MM.1S (cell line): ENCODE data around the gene SV2B.

ENCODE experiments used
- DNase-seq: peaks from one replicate; pipeline ENCODE4 v3.0.0-alpha.2; 2015
- H2AFZ ChIP-seq: fragments of 300-600 bp; sonication (generic); 2 replicates; pipeline ENCODE4 v1.6.0; 2016; ENCODE audit warnings: antibody characterized with exemption, low read length
- H3F3A ChIP-seq: fragments of 300-600 bp; sonication (generic); 2 replicates; pipeline ENCODE4 v1.6.1; 2016; ENCODE audit warnings: mild to moderate bottlenecking, antibody characterized with exemption, low read length, moderate library complexity, mixed read lengths; ENCODE audit not compliant: insufficient read depth
- H3K27ac ChIP-seq: fragments of 300-600 bp; sonication (generic); 2 replicates; pipeline ENCODE4 v1.5.1; 2016; ENCODE audit warnings: mild to moderate bottlenecking, low read length
- H3K27me3 ChIP-seq: fragments of 300-600 bp; sonication (generic); replicated peaks from 2 replicates; pipeline ENCODE4 v1.6.0; 2016; ENCODE audit warnings: low read length; ENCODE audit not compliant: insufficient read depth
- H3K36me3 ChIP-seq: fragments of 300-600 bp; sonication (generic); replicated peaks from 2 replicates; pipeline ENCODE4 v1.6.1; 2016; ENCODE audit warnings: mild to moderate bottlenecking, low read length, mixed read lengths; ENCODE audit not compliant: insufficient read depth
- H3K4me1 ChIP-seq: fragments of 300-600 bp; sonication (generic); 2 replicates; pipeline ENCODE4 v1.6.1; 2016; ENCODE audit warnings: low read length, mixed read lengths
- H3K4me2 ChIP-seq: fragments of 300-600 bp; sonication (generic); 2 replicates; pipeline ENCODE4 v1.6.0; 2016; ENCODE audit warnings: low read depth, low read length
- H3K4me3 ChIP-seq: fragments of 300-600 bp; sonication (generic); 2 replicates; pipeline ENCODE4 v1.5.1; 2016; ENCODE audit warnings: low read length, mixed read lengths
- H3K79me2 ChIP-seq: fragments of 300-600 bp; sonication (generic); 2 replicates; pipeline ENCODE4 v1.6.1; 2016; ENCODE audit warnings: mixed run types, low read length, mixed read lengths
- H3K9ac ChIP-seq: fragments of 300-600 bp; sonication (generic); 2 replicates; pipeline ENCODE4 v1.6.1; 2016; ENCODE audit warnings: low read length, mixed read lengths
- H3K9me2 ChIP-seq: fragments of 300-600 bp; sonication (generic); replicated peaks from 2 replicates; pipeline ENCODE4 v1.6.1; 2016; ENCODE audit warnings: mild to moderate bottlenecking, low read length, mixed read lengths; ENCODE audit not compliant: insufficient read depth
- H3K9me3 ChIP-seq: fragments of 300-600 bp; sonication (generic); replicated peaks from 2 replicates; pipeline ENCODE4 v1.6.1; 2016; ENCODE audit warnings: mild to moderate bottlenecking, low read length, mixed read lengths; ENCODE audit not compliant: insufficient read depth
- H4K20me1 ChIP-seq: fragments of 300-600 bp; sonication (generic); 2 replicates; pipeline ENCODE4 v1.6.1; 2016; ENCODE audit warnings: mild to moderate bottlenecking, low read length, moderate library complexity, mixed read lengths; ENCODE audit not compliant: insufficient read depth
- EZH2 ChIP-seq: fragments of 300-600 bp; sonication (generic); optimal IDR thresholded peaks from 2 replicates; pipeline ENCODE3; 2017; ENCODE audit warnings: low read depth, mild to moderate bottlenecking, antibody characterized with exemption, low read length, mixed read lengths
- EZH2phosphoT487 ChIP-seq: fragments of 300-600 bp; sonication (generic); IDR thresholded peaks from 2 replicates; pipeline ENCODE4 v1.6.1; 2018; ENCODE audit warnings: antibody characterized with exemption, low read length
- TF ChIP-seq, protein P1 (sequence below): fragments of 300-600 bp; sonication (generic); IDR thresholded peaks from 2 replicates; pipeline ENCODE4 v1.5.1; 2016; ENCODE audit warnings: antibody characterized with exemption, low read length, mixed read lengths

Gene SV2B

DNA sequence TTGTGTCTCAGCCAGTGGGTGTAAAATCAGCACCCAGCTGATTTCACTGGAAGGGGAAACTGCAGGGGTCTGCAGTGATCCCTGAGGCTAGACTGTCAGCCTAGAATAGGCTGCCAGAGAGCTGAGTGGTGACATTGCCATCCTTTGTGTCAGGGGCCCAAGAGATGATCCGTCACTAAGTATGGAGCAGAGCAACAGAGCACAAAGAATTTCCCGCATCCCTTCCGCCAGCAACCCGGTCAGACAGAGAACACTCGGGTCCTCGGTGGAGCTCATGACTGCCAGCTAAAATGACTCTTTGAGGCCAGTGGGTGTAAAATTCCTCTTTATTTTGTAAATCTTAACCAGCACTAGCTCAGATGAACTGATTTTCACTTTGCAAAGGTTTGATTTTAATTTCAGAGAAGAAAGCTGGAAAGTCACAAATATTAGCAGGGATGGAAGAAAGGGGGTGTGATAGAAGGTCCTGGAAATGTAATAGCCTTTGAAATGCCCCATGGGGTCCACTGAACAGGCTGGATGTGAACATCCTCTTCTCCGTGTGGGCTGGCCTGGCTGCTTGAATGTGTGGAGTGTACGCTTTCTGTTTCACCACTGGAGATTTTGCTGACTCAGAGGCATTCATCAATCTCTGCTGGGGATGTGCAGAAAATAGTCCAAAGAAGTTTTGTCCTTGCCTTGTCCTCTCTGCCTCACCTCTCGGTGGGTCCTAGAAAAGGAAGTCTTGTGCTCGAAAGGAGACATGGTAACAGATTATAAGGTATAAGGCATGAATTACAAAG is 138.8 kb downstream of the SV2B start:
- Histone ChIP-seq H3K4me3 (no peak overlapping the region), H3K79me2 (no peaks in the 10 kb centered on the region), H3K4me1 (0 out of 2 replicates have a peak, but pooled peaks cover 2% of the 10 kb centered on the region), H3K36me3 (no peaks in the 10 kb centered on the region), H3K27me3 (no peaks in the 10 kb centered on the region), H3K27ac (no peak overlapping the region), H4K20me1 (no peaks in the 10 kb centered on the region), H2AFZ (peak overlapping the region; percentile 35; the same call in 1 of the 2 replicates), H3K4me2 (peak overlapping the region; percentile 1; the same call in 1 of the 2 replicates), H3F3A (no peaks in the 10 kb centered on the region), H3K9me2 (no peaks in the 10 kb centered on the region), H3K9ac (no peak overlapping the region), H3K9me3 (no peaks in the 10 kb centered on the region)
- TF ChIP-seq EZH2phosphoT487 = no peak
- TF ChIP-seq, protein P1, sequence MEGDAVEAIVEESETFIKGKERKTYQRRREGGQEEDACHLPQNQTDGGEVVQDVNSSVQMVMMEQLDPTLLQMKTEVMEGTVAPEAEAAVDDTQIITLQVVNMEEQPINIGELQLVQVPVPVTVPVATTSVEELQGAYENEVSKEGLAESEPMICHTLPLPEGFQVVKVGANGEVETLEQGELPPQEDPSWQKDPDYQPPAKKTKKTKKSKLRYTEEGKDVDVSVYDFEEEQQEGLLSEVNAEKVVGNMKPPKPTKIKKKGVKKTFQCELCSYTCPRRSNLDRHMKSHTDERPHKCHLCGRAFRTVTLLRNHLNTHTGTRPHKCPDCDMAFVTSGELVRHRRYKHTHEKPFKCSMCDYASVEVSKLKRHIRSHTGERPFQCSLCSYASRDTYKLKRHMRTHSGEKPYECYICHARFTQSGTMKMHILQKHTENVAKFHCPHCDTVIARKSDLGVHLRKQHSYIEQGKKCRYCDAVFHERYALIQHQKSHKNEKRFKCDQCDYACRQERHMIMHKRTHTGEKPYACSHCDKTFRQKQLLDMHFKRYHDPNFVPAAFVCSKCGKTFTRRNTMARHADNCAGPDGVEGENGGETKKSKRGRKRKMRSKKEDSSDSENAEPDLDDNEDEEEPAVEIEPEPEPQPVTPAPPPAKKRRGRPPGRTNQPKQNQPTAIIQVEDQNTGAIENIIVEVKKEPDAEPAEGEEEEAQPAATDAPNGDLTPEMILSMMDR = no peak
- TF ChIP-seq EZH2 = no peak
- peak; percentile 14 for DNase-seq

DNA sequence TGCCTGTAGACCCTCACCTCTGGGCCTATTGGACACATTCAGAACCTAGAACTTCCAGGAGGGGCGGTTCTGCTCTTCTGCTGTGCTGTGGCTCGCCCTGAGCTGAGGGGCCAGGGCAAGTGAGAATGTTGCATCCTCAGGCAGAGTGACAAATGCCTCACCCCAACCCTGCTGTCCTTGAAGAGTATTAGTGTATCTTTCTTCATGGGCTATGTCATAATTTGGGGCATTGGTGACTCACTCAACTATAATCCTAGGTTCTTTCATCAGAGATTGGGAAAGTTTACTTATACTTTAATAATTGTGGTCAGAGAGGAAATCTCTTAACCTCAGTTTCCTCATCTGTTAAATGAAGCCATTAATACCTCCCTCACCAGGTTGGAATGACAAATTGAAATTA is 143.8 kb downstream of the SV2B start:
- Histone ChIP-seq H3K79me2 (no peaks in the 10 kb centered on the region), H3K27me3 (no peaks in the 10 kb centered on the region), H3K9me2 (no peaks in the 10 kb centered on the region), H3F3A (no peaks in the 10 kb centered on the region), H3K9ac (no peak overlapping the region), H3K4me3 (no peak overlapping the region), H2AFZ (no peak overlapping the region), H3K4me1 (peaks cover 8% of the 10 kb centered on the region; the same call in 1 of the 2 replicates), H3K4me2 (no peak overlapping the region), H3K36me3 (no peaks in the 10 kb centered on the region), H4K20me1 (no peaks in the 10 kb centered on the region), H3K27ac (no peak overlapping the region), H3K9me3 (no peaks in the 10 kb centered on the region)
- TF ChIP-seq EZH2phosphoT487 (no peak), EZH2 (no peak)
- TF ChIP-seq, protein P1 = no peak
- no peak for DNase-seq

DNA sequence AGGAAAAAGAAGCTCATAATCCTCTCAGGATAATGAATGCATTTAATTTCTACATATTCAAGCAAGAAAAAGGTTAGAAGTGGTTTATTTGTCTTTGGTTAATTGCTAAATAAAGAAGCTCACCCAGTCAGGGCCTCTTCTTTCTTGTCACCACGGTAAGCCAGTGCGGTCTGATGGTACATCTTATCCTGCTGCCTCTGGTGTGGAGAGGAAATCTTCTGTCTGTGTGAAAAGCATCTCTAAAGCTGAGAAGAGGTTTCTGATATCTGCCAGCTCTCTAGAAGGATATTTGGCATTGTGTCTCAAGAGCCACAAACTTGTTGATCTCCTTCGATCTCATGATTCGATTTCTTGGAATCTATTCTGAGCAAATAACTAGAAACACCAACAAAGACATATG is 144.9 kb downstream of the SV2B start:
- Histone ChIP-seq H3K9ac (no peak overlapping the region), H2AFZ (no peak overlapping the region), H3K4me3 (no peak overlapping the region), H3K79me2 (no peaks in the 10 kb centered on the region), H3K4me1 (peaks cover 7% of the 10 kb centered on the region; the same call in 1 of the 2 replicates), H4K20me1 (no peaks in the 10 kb centered on the region), H3K27ac (no peak overlapping the region), H3K9me3 (no peaks in the 10 kb centered on the region), H3F3A (no peaks in the 10 kb centered on the region), H3K9me2 (no peaks in the 10 kb centered on the region), H3K36me3 (no peaks in the 10 kb centered on the region), H3K4me2 (no peak overlapping the region), H3K27me3 (no peaks in the 10 kb centered on the region)
- DNase-seq = no peak
- TF ChIP-seq EZH2 = no peak
- no peak for TF ChIP-seq EZH2phosphoT487
- TF ChIP-seq, protein P1 = no peak
